Endodermal cell (in vitro differentiated cells): ENCODE data around the gene NR6A1. TPM values are rescaled to one million over a fixed set of nuclear protein-coding genes. Genes with fewer than 3 reads are reported as not detected.
A peak's percentile ranks its signal among the peaks of the same experiment; 100 is the strongest.

Experiments used
- DNase-seq: peaks from one replicate; pipeline ENCODE4 v3.0.0-alpha.2; 2017
- H3K27ac ChIP-seq: 2 replicates; pipeline ENCODE4 v1.5.1; 2013; ENCODE audit warnings: mild to moderate bottlenecking, low read depth, low read length, moderate library complexity
- H3K27me3 ChIP-seq: 2 replicates; pipeline ENCODE4 v1.6.1; 2013; ENCODE audit warnings: mild to moderate bottlenecking, low read length, moderate library complexity; ENCODE audit not compliant: insufficient read depth, control insufficient read depth, poor library complexity, severe bottlenecking
- H3K36me3 ChIP-seq: 2 replicates; pipeline ENCODE4 v1.7.0; 2013; ENCODE audit warnings: mild to moderate bottlenecking, low read length, moderate library complexity; ENCODE audit not compliant: control insufficient read depth, insufficient read depth
- H3K4me1 ChIP-seq: one replicate; pipeline ENCODE4 v1.7.0; 2013; ENCODE audit warnings: low read length; ENCODE audit not compliant: control insufficient read depth, insufficient read depth
- H3K4me3 ChIP-seq: 2 replicates; pipeline ENCODE4 v1.5.1; 2013; ENCODE audit warnings: mild to moderate bottlenecking, low read length, moderate library complexity
- H3K9ac ChIP-seq: 2 replicates; pipeline ENCODE4 v1.6.1; 2013; ENCODE audit warnings: mild to moderate bottlenecking, low read length, moderate library complexity; ENCODE audit not compliant: poor library complexity, severe bottlenecking; ENCODE audit errors: extremely low read depth
- H3K9me3 ChIP-seq: 2 replicates; pipeline ENCODE4 v1.6.1; 2013; ENCODE audit warnings: mild to moderate bottlenecking, low read length, moderate library complexity; ENCODE audit not compliant: control insufficient read depth
- H3K27ac Mint-ChIP-seq: 2 replicates; pipeline ENCODE4 v1.8.0; 2020; ENCODE audit warnings: mixed read lengths
- H3K27me3 Mint-ChIP-seq: 2 replicates; pipeline ENCODE4 v1.8.0; 2021; ENCODE audit warnings: mild to moderate bottlenecking, mixed read lengths; ENCODE audit not compliant: insufficient read depth
- H3K36me3 Mint-ChIP-seq: 2 replicates; pipeline ENCODE4 v1.8.0; 2020; ENCODE audit warnings: low read depth, mixed read lengths
- H3K4me1 Mint-ChIP-seq: 2 replicates; pipeline ENCODE4 v1.8.0; 2020; ENCODE audit warnings: mixed read lengths
- H3K4me3 Mint-ChIP-seq: 2 replicates; pipeline ENCODE4 v1.8.0; 2020; ENCODE audit warnings: mild to moderate bottlenecking, moderate library complexity, mixed read lengths
- H3K9me3 Mint-ChIP-seq: 2 replicates; pipeline ENCODE4 v1.8.0; 2020; ENCODE audit warnings: mild to moderate bottlenecking, mixed read lengths
- CTCF ChIP-seq: fragments of 200-600 bp; sonication (generic); conservative IDR thresholded peaks from 2 replicates; pipeline ENCODE4 v1.5.0; 2021; ENCODE audit warnings: antibody characterized with exemption, mild to moderate bottlenecking
- WGBS, 2 experiments: methylation state at CpG; one replicate each; pipeline versions ENCODE4 v1.1.5 to v1.1.7; 2013; ENCODE audit warnings: missing lambda C conversion rate in 2 of 2, mixed read lengths in 1 of 2; ENCODE audit not compliant: insufficient coverage in 1 of 2, insufficient read length in 1 of 2; 5-methylcytosine and 5-hydroxymethylcytosine counted together
- total RNA-seq, 2 donors: library from RNA; stranded (reverse); fragmentation: NEBNext Ultra II Directional in 1 of 2; extraction: Animal tissue kit (Norgen Biotek cat#: 25700) in 1 of 2; gene quantifications; 2 replicates in 1 of 2; 3 replicates in 1 of 2; pipeline ENCODE4 v1.2.1, GENCODE V29; 2021

The NR6A1 gene
- total RNA-seq, 2 donors from 2014 or later = 168 to 206 TPM

- peak overlapping the region; percentile 76 for H3K9ac ChIP-seq
- TF ChIP-seq CTCF = no peak
These were observed 2.2 kb downstream of the NR6A1 start for GRCh38 chr9:124768750-124769548.

GRCh38 chr9:124768334-124768733 lies 2.8 kb downstream of the NR6A1 start:
- H3K27me3 ChIP-seq = no peaks in the 10 kb centered on the region
- no peaks in the 10 kb centered on the region for H3K9me3 ChIP-seq
- Mint-ChIP-seq H3K27me3 (peaks cover 9% of the 10 kb centered on the region), H3K27ac (no peak overlapping the region), H3K36me3 (no peaks in the 10 kb centered on the region), H3K4me3 (peak overlapping the region; percentile 95), H3K9me3 (no peaks in the 10 kb centered on the region), H3K4me1 (peaks cover 54% of the 10 kb centered on the region)
- TF ChIP-seq CTCF = no peak
- peak overlapping the region; percentile 76 for H3K9ac ChIP-seq
- peak overlapping the region; percentile 90 for H3K4me3 ChIP-seq
- WGBS, 2 experiments = 46 to 48% methylated on average over 2 to 3 of the region's 3 CpGs
- H3K36me3 ChIP-seq = no peaks in the 10 kb centered on the region
- H3K4me1 ChIP-seq = peaks cover 27% of the 10 kb centered on the region
- no peak overlapping the region for H3K27ac ChIP-seq
- DNase-seq = no peak

More at GRCh38 chr9:124768750-124769548, 2.2 kb downstream of the NR6A1 start:
- Histone ChIP-seq H3K9me3 (no peaks in the 10 kb centered on the region), H3K27me3 (no peaks in the 10 kb centered on the region), H3K36me3 (no peaks in the 10 kb centered on the region), H3K4me1 (peaks cover 27% of the 10 kb centered on the region), H3K4me3 (peak overlapping the region; percentile 90), H3K27ac (peak overlapping the region; percentile 27)
- no peaks in the 10 kb centered on the region for H3K36me3 Mint-ChIP-seq
- H3K27ac Mint-ChIP-seq = peak overlapping the region; percentile 95
- peaks cover 11% of the 10 kb centered on the region for H3K27me3 Mint-ChIP-seq
- H3K9me3 Mint-ChIP-seq = no peaks in the 10 kb centered on the region
- H3K4me1 Mint-ChIP-seq = peaks cover 53% of the 10 kb centered on the region
- DNase-seq = no peak
- H3K4me3 Mint-ChIP-seq = peak overlapping the region; percentile 95
- 0 to 3% methylated on average over 3 to 10 of the region's 11 CpGs for WGBS, 2 experiments

- H3K4me3 Mint-ChIP-seq = peak overlapping the region; percentile 95
These were observed 3.3 kb downstream of the NR6A1 start for GRCh38 chr9:124767821-124768220.

More at GRCh38 chr9:124767821-124768220, 3.3 kb downstream of the NR6A1 start:
- no peaks in the 10 kb centered on the region for H3K9me3 Mint-ChIP-seq
- H3K27me3 Mint-ChIP-seq = peaks cover 7% of the 10 kb centered on the region
- Histone ChIP-seq H3K36me3 (no peaks in the 10 kb centered on the region), H3K27me3 (no peaks in the 10 kb centered on the region), H3K27ac (no peak overlapping the region), H3K4me1 (peaks cover 27% of the 10 kb centered on the region), H3K9ac (peak overlapping the region; percentile 18), H3K9me3 (no peaks in the 10 kb centered on the region), H3K4me3 (peak overlapping the region; percentile 90)
- WGBS, 2 experiments = 28% methylated on average over 2 of the region's 2 CpGs; no CpG with 5 or more reads in 1 of the 2 experiments
- no peak for DNase-seq
- TF ChIP-seq CTCF = no peak
- no peaks in the 10 kb centered on the region for H3K36me3 Mint-ChIP-seq
- no peak overlapping the region for H3K27ac Mint-ChIP-seq
- H3K4me1 Mint-ChIP-seq = peaks cover 59% of the 10 kb centered on the region
